SK-N-MC (cell line): ENCODE data around the gene CPB2.
A peak's percentile ranks its signal among the peaks of the same experiment; 100 is the strongest.

ENCODE experiments used
- EZH2 ChIP-seq: fragments of 200-600 bp; sonication (generic); IDR thresholded peaks from one replicate; pipeline ENCODE4 v1.6.1; 2017; ENCODE audit warnings: antibody characterized with exemption
- FOXP2 ChIP-seq: optimal IDR thresholded peaks from 2 replicates; pipeline ENCODE3; 2011; ENCODE audit warnings: mild to moderate bottlenecking, moderate library complexity; ENCODE audit not compliant: insufficient read depth; ENCODE audit errors: extremely low read length, control extremely low read depth
- POLR2AphosphoS5 ChIP-seq: IDR thresholded peaks from 2 replicates; pipeline ENCODE4 v1.6.1; 2012; ENCODE audit warnings: mild to moderate bottlenecking, low read depth, low read length, borderline replicate concordance

- TF ChIP-seq POLR2AphosphoS5 (peak; percentile 42; the same call in 1 of the 2 replicates), EZH2 (no peak), FOXP2 (no peak)
Measured at GRCh38 chr13:46116653-46117502, 12.0 kb upstream of the CPB2 start.
